T-helper 2 cell treated with Interferon-gamma antibody and Interleukin-4, amounts not matched to agents 5 μg/mL and 100 μg/mL, for 36 hours (primary cell): ENCODE measurements around the gene MAP3K3.
A peak's percentile ranks its signal among the peaks of the same experiment; 100 is the strongest.
"Not testable (repeated sequence)": the region's sequence is repeated elsewhere in the genome, so short reads cannot be mapped to it uniquely, and the experiment has no call there.

Experiments
- DNase-seq: peaks from one replicate; pipeline ENCODE4 v3.0.0; 2021; ENCODE audit warnings: low spot score
- H3K27ac Mint-ChIP-seq: one replicate; pipeline ENCODE4 v1.8.0; 2021; ENCODE audit warnings: mild to moderate bottlenecking, mixed read lengths
- H3K27me3 Mint-ChIP-seq: one replicate; pipeline ENCODE4 v1.8.0; 2021; ENCODE audit warnings: low read depth, mixed read lengths
- H3K36me3 Mint-ChIP-seq: one replicate; pipeline ENCODE4 v1.8.0; 2021; ENCODE audit warnings: low read depth, mixed read lengths
- H3K4me1 Mint-ChIP-seq: one replicate; pipeline ENCODE4 v1.8.0; 2021; ENCODE audit warnings: low read depth, mixed read lengths
- H3K4me3 Mint-ChIP-seq: one replicate; pipeline ENCODE4 v1.8.0; 2022; ENCODE audit warnings: mild to moderate bottlenecking, moderate library complexity, mixed read lengths
- H3K9me3 Mint-ChIP-seq: one replicate; pipeline ENCODE4 v1.8.0; 2021; ENCODE audit warnings: mixed read lengths

The MAP3K3 gene

GRCh38 chr17:63704836-63705235 is 82.6 kb downstream of the MAP3K3 start:
- Mint-ChIP-seq H3K4me1 (peaks cover 61% of the 10 kb centered on the region), H3K4me3 (no peak overlapping the region), H3K36me3 (peaks cover 53% of the 10 kb centered on the region), H3K9me3 (no peaks in the 10 kb centered on the region), H3K27me3 (no peaks in the 10 kb centered on the region), H3K27ac (peak overlapping the region; percentile 81)
- DNase-seq, result no peak

DNA sequence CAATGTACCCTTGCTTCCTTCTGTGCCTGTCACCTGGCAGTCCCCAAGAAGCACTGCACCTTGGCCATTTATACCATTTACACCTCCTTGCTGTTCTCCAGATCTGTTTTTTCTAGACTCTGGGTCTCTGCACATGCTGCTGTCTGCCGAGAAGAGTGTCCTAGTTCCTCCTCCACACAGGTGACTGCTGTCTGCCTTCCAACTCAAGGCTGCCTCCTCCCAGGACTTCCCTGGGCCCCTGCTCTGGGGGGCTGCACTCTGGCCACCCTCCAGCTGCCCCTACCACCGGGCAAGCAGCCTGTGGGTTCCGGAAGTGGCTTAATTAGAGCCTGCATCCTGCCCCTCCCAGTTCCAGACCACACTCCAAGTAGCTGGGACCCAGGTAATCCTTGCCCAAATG is 83.4 kb downstream of the MAP3K3 start:
- peaks cover 59% of the 10 kb centered on the region for H3K36me3 Mint-ChIP-seq

DNA sequence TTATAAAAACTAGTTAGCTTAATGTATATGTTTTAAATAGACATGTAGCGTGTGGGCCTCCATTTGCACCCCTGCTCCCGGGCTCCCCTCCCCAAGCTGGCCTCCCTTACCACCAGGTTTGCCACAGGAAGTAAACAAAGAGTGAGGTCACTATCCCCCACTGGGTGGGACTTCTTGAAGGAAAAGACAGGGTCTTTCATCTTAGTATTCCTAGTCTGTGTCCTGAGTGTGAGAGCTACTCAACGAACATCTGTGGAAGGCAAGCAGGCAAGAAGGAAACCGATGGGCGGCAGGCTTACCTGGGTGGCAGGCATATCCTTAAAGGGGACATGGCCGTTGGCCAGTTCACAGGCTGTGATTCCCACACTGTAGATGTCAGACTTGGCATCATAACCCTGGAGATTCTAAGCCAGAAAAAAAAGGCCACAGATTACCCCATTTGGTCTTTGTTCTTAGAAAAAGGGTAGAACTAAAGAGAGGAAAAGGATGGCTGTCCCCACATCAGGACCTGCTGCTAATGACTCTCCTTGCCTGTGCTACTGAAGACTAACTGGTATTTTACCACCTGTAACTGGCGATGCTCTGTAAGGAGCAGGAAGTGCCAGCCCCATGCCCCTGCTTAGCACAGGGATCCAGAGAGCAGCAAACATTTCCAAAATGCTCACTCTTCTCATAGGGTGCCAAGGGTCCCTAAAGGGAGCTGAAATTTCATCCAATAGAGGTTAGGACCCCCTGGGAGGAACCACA is 84.3 kb downstream of the MAP3K3 start:
- no peak for DNase-seq
- peaks cover 64% of the 10 kb centered on the region for H3K4me1 Mint-ChIP-seq
- peaks cover 58% of the 10 kb centered on the region for H3K36me3 Mint-ChIP-seq
- no peaks in the 10 kb centered on the region for H3K27me3 Mint-ChIP-seq
- H3K27ac Mint-ChIP-seq, result peak overlapping the region; percentile 60
- no peaks in the 10 kb centered on the region for H3K9me3 Mint-ChIP-seq
- peak overlapping the region; percentile 45 for H3K4me3 Mint-ChIP-seq

More for the DNA sequence above, 83.4 kb downstream of the MAP3K3 start:
- DNase-seq, result no peak
- no peaks in the 10 kb centered on the region for H3K9me3 Mint-ChIP-seq
- H3K4me1 Mint-ChIP-seq, result peaks cover 66% of the 10 kb centered on the region
- peak overlapping the region; percentile 61 for H3K4me3 Mint-ChIP-seq
- H3K27ac Mint-ChIP-seq, result peak overlapping the region; percentile 81
- no peaks in the 10 kb centered on the region for H3K27me3 Mint-ChIP-seq

- DNase-seq, result no peak
- peaks cover 58% of the 10 kb centered on the region for H3K36me3 Mint-ChIP-seq
- peak overlapping the region; percentile 18 for H3K4me3 Mint-ChIP-seq
- H3K27ac Mint-ChIP-seq, result peak overlapping the region; percentile 26
- H3K4me1 Mint-ChIP-seq, result peaks cover 58% of the 10 kb centered on the region
- H3K27me3 Mint-ChIP-seq, result no peaks in the 10 kb centered on the region
- no peaks in the 10 kb centered on the region for H3K9me3 Mint-ChIP-seq
Measured at GRCh38 chr17:63707151-63707550, 84.9 kb downstream of the MAP3K3 start.

DNA sequence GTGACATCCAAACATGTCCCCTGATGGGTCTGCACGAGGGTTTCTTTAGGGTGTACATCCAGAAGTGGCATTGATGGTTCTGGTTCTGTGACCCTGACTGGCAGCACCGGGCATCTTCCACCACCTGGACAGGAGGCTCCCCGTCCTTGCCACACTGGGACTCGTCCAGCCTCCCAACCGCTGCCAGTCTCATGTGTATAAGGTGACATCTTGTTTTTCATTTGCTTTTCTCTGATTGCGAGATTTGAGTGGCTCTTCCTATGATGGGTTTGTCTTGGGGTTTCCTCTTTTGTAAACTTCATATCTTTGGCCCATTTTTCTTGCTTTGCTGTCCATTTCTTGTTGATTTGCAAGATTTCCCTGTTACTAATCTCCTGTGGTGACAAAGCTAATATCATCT is 86.9 kb downstream of the MAP3K3 start:
- DNase-seq, result no peak
- H3K36me3 Mint-ChIP-seq, result peaks cover 46% of the 10 kb centered on the region
- H3K4me1 Mint-ChIP-seq, result peaks cover 45% of the 10 kb centered on the region
- peak overlapping the region; percentile 67 for H3K27ac Mint-ChIP-seq
- H3K4me3 Mint-ChIP-seq, result no peak overlapping the region
- no peaks in the 10 kb centered on the region for H3K9me3 Mint-ChIP-seq
- no peaks in the 10 kb centered on the region for H3K27me3 Mint-ChIP-seq

- DNase-seq, result no peak
- H3K27me3 Mint-ChIP-seq, result no peaks in the 10 kb centered on the region
- no peak overlapping the region for H3K4me3 Mint-ChIP-seq
- H3K9me3 Mint-ChIP-seq, result no peaks in the 10 kb centered on the region
- H3K4me1 Mint-ChIP-seq, result peaks cover 13% of the 10 kb centered on the region
- no peak overlapping the region for H3K27ac Mint-ChIP-seq
- peaks cover 38% of the 10 kb centered on the region for H3K36me3 Mint-ChIP-seq
Measured at GRCh38 chr17:63714550-63715277, 92.5 kb downstream of the MAP3K3 start.

GRCh38 chr17:63716426-63716825 is 94.2 kb downstream of the MAP3K3 start:
- H3K36me3 Mint-ChIP-seq, result peaks cover 29% of the 10 kb centered on the region
- H3K27me3 Mint-ChIP-seq, result no peaks in the 10 kb centered on the region
- no peak overlapping the region for H3K4me3 Mint-ChIP-seq
- DNase-seq, result no peak
- H3K4me1 Mint-ChIP-seq, result peaks cover 5% of the 10 kb centered on the region
- H3K27ac Mint-ChIP-seq, result no peak overlapping the region
- H3K9me3 Mint-ChIP-seq, result no peaks in the 10 kb centered on the region

DNA sequence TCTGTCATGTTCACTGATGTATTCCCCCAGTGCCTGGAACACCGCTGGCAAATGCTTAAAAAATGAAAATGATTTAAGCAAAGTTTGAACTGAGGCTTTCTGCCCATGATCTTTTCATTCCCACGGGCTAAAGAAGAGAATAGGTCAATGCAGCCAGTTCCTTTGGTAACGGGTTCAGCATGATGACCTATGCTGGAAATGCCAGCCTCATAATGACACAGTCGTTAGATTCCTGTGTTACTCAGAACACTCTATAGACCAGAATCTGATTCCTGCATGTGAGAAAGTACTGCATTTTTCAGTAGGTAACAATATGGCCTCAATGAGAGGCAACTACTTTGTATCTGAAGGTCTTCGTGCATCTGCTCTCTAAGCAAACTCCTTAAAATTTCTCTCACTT is 96.8 kb downstream of the MAP3K3 start:
- Mint-ChIP-seq H3K27ac (no peak overlapping the region), H3K27me3 (no peaks in the 10 kb centered on the region), H3K4me3 (no peak overlapping the region), H3K36me3 (peaks cover 20% of the 10 kb centered on the region), H3K4me1 (peaks cover 4% of the 10 kb centered on the region), H3K9me3 (no peaks in the 10 kb centered on the region)
- DNase-seq, result no peak

GRCh38 chr17:63720194-63720593 is 98.0 kb downstream of the MAP3K3 start:
- H3K9me3 Mint-ChIP-seq, DNase-seq, H3K27ac Mint-ChIP-seq, H3K4me1 Mint-ChIP-seq, H3K27me3 Mint-ChIP-seq, H3K4me3 Mint-ChIP-seq: not testable (repeated sequence)
- peaks cover 19% of the 10 kb centered on the region for H3K36me3 Mint-ChIP-seq

- Mint-ChIP-seq H3K27me3 (no peaks in the 10 kb centered on the region), H3K4me3 (no peak overlapping the region), H3K36me3 (peaks cover 21% of the 10 kb centered on the region), H3K4me1 (peaks cover 2% of the 10 kb centered on the region), H3K27ac (no peak overlapping the region), H3K9me3 (no peaks in the 10 kb centered on the region)
- no peak for DNase-seq
Measured at GRCh38 chr17:63722403-63722802, 100.2 kb downstream of the MAP3K3 start.

- Mint-ChIP-seq H3K27me3 (no peaks in the 10 kb centered on the region), H3K27ac (no peak overlapping the region), H3K4me1 (peaks cover 16% of the 10 kb centered on the region), H3K9me3 (no peaks in the 10 kb centered on the region), H3K4me3 (no peak overlapping the region), H3K36me3 (peaks cover 8% of the 10 kb centered on the region)
- DNase-seq, result no peak
Measured at GRCh38 chr17:63735691-63736090, 113.5 kb downstream of the MAP3K3 start.

- Mint-ChIP-seq H3K27ac (peak overlapping the region; percentile 99), H3K36me3 (peaks cover 12% of the 10 kb centered on the region), H3K9me3 (no peaks in the 10 kb centered on the region), H3K27me3 (no peaks in the 10 kb centered on the region), H3K4me3 (peak overlapping the region; percentile 98), H3K4me1 (peaks cover 24% of the 10 kb centered on the region)
- DNase-seq, result no peak
Measured at GRCh38 chr17:63740464-63741142, 118.4 kb downstream of the MAP3K3 start.

- Mint-ChIP-seq H3K4me1 (peaks cover 24% of the 10 kb centered on the region), H3K9me3 (no peaks in the 10 kb centered on the region), H3K27ac (peak overlapping the region; percentile 99), H3K27me3 (no peaks in the 10 kb centered on the region), H3K36me3 (peaks cover 16% of the 10 kb centered on the region), H3K4me3 (peak overlapping the region; percentile 98)
- no peak for DNase-seq
Measured at GRCh38 chr17:63741143-63741407, 118.9 kb downstream of the MAP3K3 start.

DNA sequence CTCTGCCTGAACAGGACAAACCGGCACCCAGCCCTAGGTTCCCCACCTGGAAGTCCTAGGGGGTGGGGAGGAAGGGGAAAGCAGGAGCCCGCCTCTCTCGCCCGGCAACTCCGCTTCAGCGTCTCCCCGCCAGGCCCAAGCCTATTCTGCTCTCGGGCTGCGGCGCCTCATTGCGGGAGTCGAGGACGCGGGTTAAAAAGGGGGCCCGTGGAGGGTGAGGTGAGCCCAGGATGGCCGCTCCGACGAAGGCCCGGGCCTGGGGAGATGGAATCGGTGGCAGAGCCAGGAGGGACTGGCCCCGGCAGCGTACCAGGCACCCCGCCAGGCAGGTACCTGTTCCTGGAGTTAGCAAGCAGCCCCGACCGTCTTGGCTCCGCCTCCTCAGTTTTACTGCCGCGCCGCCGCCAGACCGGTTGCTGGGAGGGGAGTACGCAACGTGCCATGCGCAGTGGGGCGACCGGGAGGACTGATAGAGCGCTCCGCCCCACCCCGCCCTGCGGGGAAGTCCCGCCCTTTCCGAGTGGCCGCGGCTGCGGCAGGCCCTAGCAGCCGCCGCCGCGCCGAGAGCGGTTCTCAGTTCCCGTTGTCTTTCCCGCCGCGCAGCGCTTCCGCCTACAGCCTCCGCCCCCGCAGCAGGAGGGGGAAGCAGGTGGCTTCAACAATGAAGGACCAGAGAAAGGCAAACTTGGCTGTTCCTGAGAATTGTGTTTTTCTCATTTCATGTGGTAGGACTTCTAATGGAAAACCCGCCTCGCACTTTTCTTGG is 119.4 kb downstream of the MAP3K3 start, which contains the start of gene STRADA:
Gene STRADA (minus strand): TSS at position 392 of the 766 bp plus-strand sequence. CDS start 13,430 bp downstream, outside the sequence.
- peak within 1 kb of the TSS; percentile 98 for H3K4me3 Mint-ChIP-seq
- peak within 1 kb of the TSS; percentile 99 for H3K27ac Mint-ChIP-seq
- no peaks in the 10 kb centered on the region for H3K27me3 Mint-ChIP-seq
- H3K36me3 Mint-ChIP-seq, result peaks cover 19% of the 10 kb centered on the region
- peaks cover 24% of the 10 kb centered on the region for H3K4me1 Mint-ChIP-seq
- H3K9me3 Mint-ChIP-seq, result no peaks in the 10 kb centered on the region
- DNase-seq, result peak; percentile 99
